ENCODE measurements around the gene MARCKS.

GRCh38 chr6:113824411-113824810 lies 32.7 kb upstream of the MARCKS start:
- no peak for TF ChIP-seq HMGXB4 (CRISPR knock-in tag; IDR thresholded peaks at IDR 0.05; ENCODE audit: borderline replicate concordance)
- no peak for TF ChIP-seq CTCF (IDR thresholded peaks at IDR 0.05)
- TF ChIP-seq POLR2A (IDR thresholded peaks at IDR 0.05; ENCODE audit: low read length): no peak
- no peak for TF ChIP-seq EP300 (IDR thresholded peaks at IDR 0.05)
- TF ChIP-seq CHD2 (IDR thresholded peaks at IDR 0.05; ENCODE audit: low read length, partially characterized antibody): no peak
- TF ChIP-seq MYC (IDR thresholded peaks at IDR 0.05; ENCODE audit: borderline replicate concordance, low read length): no peak
- TF ChIP-seq MAFK (IDR thresholded peaks at IDR 0.05; ENCODE audit: partially characterized antibody): no peak
- no peak for TF ChIP-seq JUN (IDR thresholded peaks at IDR 0.05)
- TF ChIP-seq MAX (IDR thresholded peaks at IDR 0.05): no peak
- TF ChIP-seq CBX8 (IDR thresholded peaks at IDR 0.05): no peak
- no peak for TF ChIP-seq RNF2 (IDR thresholded peaks at IDR 0.05; ENCODE audit: borderline replicate concordance, low read depth)

Data from A549 (cell line).